NCI-H187 treated with DMSO at 0.1 percent for 48 hours (cell line): ENCODE measurements around the gene KRT26.
A peak's percentile ranks its signal among the peaks of the same experiment; 100 is the strongest.
"Not testable (repeated sequence)": the region's sequence is repeated elsewhere in the genome, so short reads cannot be mapped to it uniquely, and the experiment has no call there.

Source experiments
- DNase-seq: peaks from one replicate; lab custom pipeline; 2025; lab: John Stamatoyannopoulos, UW

The KRT26 gene

DNA sequence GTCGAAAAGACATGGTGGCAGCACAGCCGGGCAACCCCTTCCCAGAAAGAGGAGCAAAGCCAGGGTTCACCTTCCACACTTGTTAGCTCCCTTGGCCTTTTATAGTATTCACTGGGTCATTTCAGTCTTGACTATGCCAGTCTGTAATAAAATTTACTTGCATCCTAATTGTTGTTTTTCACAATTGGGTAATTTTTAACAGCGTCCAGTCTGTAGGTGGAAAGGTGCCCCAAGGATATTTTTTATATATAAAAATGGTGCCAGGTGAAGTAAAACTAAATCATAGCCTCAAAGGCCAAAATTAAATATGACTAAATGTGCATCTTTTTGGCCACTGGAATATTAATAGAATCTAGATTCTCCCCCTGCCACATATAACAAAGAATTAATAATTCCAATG, at the start of gene KRT26:
KRT26 (minus strand) TSS at position 101 of the 400 bp plus-strand sequence; CDS start at position 13, 88 bp downstream.
- DNase-seq: no peak

DNA sequence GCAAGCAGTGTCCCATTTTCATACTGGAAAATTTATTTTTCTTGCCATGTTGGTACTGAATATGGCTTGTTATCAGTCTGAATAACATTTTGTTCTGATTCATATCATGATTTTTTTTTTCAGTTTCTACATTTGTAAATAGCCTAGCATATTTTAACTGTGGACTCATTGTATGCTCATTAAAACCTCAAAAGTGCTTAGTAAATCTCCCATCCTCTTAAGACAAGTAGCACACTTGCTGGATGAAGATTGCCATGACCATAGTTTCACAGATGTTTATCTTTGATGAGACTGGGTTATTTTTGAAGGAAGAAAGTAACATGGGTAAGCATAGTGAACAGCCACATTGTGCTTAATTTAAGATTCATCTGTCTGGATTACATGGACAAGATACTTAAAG, 49.5 kb upstream of the KRT26 start:
- no peak for DNase-seq

DNA sequence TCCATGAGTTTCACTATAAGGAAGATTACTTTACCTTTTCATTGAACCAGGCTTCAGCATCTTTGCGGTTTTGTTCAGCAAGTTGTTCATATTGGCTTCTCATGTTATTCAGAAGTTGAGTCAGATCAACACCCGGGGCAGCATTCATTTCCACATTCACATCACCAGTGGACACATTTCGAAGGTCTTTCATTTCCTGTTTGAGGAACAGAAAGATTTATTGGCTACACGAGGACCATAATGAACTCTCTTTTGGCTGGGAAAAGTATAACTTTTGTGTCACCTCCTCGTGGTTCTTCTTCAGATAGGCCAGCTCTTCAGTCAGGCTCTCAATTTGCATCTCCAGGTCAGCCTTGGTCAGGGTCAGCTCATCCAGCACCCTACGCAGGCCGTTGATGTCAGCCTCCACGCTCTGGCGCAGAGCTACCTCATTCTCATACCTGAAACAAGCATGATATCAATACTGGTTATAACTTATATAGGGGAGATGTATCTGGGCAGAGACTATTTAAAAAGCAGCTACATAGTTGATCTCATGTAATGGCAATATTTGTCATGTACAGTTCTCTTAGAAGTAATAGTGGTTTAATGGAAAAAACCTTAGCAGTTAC, 48.3 kb upstream of the KRT26 start:
- no peak for DNase-seq

- DNase-seq: no peak
Observed at GRCh38 chr17:40819528-40820125, 47.6 kb upstream of the KRT26 start.

DNA sequence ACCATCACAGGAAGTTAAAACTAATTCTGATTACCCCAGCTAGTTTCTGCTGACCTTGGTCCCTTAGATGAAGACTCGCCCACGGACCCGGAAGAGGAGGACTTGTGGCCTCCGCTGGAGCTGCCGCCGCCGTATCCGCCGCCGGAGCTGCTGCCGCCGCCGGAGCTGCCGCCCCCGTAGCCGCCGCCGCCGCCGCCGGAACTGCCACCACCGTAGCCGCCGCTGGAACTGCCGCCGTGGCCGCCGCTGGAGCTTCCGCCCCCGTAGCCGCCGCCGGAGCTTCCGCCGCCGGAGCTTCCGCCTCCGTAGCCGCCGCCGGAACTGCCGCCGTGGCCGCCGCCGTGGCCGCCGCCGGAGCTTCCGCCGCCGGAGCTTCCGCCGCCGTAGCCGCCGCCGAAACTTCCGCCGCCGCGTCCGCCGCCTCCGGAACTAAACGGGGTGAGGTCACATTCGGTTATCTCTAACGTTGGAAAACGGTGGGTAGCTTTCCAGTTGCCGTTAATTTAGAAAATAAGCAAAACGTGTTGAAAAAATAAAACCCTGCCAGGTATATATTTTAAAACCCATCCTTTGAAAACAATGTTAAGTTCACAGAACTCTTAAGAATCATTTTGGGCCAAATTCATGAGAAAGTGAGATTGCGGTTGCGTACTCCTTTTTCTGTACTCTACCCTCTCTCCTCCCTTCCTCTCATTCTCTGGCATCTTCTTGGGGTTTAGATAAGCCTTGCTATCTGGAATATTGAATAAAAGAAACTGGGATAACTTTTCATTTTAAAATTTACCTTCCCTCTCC, 46.9 kb upstream of the KRT26 start:
- DNase-seq: no peak

DNA sequence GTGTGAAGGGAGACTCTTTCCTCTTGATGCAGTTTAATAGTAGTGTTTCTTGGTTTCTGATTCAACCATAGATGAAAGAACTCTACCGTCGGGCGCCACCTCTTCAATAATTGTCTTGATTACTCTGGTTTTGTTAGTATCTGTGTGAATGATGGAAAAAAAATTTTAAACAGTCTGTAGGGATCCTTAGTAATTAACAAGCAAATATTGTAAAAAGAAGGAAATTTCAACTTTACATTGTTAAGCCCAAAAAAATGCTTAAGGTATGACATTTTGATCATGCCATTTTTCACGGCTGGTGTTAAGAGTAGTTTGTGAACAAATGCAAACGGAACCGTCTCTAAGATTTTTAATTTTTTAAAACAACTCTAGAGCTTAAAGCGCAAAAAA, 46.3 kb upstream of the KRT26 start:
- no peak for DNase-seq

- no peak for DNase-seq
Observed at GRCh38 chr17:40817103-40817682, 45.2 kb upstream of the KRT26 start.

DNA sequence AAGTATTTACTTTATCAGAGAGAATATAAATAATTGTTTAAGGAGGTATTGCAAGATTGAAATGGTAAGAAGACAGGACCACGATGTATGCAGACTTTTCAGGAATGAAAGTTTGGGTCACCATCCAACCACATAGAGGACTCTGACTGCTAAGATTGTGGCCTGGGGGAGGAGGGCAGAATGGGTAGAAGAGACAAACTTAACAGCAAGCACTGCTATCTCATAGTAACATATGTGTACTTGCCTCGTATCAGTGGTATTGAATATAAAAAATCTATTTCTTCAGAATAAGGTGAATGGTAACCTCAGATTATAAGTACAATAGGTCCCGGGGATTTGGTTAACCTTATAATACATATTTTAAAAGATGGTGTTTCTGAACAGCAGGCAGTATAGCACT, 44.6 kb upstream of the KRT26 start:
- DNase-seq: no peak

DNA sequence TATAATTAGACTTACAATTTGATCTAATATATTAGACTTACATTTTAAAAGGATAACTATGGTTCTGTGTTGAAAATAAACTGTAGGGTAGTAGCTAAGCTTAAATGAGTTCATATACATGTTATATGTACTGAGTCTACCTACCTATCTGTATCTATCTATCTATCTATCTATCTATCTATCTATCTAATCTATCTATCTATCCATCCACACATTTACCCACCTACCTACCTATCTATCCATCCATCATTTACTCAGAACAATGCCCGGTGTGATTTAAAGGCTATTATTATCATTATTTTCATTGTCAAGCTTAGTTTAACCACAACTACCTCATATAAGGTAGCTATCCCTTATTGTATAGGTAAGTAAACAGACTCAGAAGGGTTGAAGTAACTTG, 43.4 kb upstream of the KRT26 start:
- DNase-seq: no peak

GRCh38 chr17:40814657-40815056, 42.7 kb upstream of the KRT26 start:
- not testable (repeated sequence) for DNase-seq

DNA sequence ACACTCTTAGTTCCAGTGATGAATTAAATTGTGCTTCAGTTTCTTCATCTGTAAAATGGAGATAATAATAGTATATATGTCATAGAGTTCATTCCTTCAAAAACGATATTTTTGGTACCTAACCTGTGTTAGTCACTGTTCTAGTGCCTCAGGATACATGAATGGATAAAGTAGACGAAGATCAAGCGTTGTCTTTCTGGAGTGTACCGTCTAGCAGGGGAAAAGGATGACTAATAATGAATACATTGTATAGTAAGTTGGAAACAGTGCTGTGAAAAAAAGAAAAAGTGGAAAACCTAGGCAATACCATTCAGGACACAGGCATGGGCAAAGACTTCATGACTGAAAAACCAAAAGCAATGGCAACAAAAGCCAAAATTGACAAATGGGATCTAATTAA, 41.8 kb upstream of the KRT26 start:
- DNase-seq: no peak

- DNase-seq: no peak
Observed at GRCh38 chr17:40812639-40813038, 40.6 kb upstream of the KRT26 start.

DNA sequence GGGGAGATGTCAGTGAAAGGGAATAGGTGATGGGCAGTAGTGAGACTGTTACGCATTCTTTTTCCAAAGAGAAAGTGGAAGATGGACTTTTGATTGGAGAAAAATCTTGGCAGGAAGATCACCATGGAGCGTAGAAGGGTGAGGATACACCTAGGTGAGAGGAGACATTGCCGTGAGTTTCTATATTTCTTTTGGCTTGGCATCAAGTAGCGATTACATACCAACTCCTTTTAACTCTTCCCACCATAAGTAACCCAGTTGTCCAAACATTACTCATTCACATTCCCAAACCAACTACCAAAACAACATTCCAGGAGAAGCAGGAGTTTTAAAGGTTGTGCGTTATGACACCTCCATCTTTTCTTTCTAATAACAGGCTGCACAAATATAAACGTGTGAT, 38.5 kb upstream of the KRT26 start:
- no peak for DNase-seq

DNA sequence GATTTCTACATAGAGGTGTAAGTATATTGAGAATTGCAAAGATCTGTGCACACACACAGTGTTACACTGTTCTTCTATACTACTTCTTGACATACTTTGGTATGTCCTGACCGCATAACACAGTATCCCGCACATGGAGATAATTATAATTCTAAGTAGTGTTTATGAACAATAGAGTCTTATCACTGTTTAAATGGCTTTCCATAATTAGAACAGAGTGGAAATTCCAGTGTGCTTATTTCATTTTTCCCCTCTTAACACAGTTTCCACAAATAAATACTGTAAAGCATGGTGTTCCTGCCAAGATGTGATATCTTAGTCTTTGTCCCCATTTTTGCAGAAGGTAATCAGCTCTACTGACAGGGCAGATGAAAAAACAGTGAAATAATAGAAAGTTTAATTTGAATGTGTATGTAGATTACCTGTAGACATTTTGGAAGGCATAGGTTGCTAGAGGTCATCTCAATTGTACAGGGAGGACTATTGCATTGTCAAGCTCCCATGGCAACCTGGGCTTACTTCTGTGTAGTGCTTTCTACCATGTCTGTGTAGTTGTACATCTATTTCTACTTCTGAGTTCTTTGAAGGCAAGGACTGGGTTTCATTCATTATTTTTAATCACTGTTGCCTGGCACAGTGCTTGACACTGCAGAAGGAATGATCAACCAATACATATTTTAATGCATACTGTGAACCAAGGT, 37.9 kb upstream of the KRT26 start:
- no peak for DNase-seq

- DNase-seq: no peak
Observed at GRCh38 chr17:40806131-40806530, 34.1 kb upstream of the KRT26 start.

DNA sequence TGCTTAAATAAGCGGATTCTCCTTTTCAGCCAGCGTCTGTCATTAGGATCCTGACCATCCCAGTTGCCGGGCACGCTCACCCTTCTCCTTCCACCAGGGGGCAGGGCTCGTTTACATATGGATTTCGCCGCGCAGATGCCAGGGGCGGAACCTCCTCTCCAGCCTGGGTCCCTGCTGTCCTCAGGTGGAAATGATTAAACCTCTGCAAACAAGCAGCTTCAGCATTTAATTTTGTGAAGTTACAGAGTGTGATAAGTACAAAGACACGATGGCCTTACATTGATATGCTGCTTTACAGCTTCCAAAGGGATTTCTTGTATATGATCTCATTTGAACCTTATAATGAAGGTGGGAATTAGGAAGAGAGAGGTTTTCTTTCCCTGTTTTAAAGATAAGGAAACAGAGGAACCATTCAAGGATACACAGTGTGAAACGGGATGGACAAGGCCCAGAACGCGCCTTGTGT, 31.6 kb upstream of the KRT26 start:
- DNase-seq: peak; percentile 49

DNA sequence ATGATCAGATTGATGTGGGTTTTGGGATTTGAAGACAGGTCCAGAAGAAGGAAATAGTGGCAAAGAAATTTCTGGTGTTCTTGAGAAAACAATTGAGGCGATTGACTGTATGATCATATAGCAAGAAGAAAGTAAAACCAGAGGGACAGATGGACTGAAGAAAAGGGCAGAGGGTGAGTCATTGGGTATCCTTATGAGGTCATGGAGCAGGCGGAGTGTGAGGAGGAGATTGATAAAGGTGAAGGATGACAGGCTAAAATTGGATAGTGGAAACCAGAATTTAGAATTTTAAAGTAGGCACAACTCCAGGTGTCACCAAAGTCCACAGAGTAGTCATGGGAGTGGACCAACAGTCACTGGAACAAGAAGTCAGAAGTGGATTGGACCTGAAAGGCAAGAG, 29.2 kb upstream of the KRT26 start:
- no peak for DNase-seq

GRCh38 chr17:40800381-40800780, 28.4 kb upstream of the KRT26 start:
- DNase-seq: no peak

GRCh38 chr17:40799859-40800258, 27.9 kb upstream of the KRT26 start, which contains the start of gene KRT28:
TSS of gene KRT28 (minus strand) at chr17:40799959. CDS start at chr17:40799893, 66 bp downstream.
- DNase-seq: no peak

- no peak for DNase-seq
Observed at GRCh38 chr17:40796846-40797245, 24.8 kb upstream of the KRT26 start.

DNA sequence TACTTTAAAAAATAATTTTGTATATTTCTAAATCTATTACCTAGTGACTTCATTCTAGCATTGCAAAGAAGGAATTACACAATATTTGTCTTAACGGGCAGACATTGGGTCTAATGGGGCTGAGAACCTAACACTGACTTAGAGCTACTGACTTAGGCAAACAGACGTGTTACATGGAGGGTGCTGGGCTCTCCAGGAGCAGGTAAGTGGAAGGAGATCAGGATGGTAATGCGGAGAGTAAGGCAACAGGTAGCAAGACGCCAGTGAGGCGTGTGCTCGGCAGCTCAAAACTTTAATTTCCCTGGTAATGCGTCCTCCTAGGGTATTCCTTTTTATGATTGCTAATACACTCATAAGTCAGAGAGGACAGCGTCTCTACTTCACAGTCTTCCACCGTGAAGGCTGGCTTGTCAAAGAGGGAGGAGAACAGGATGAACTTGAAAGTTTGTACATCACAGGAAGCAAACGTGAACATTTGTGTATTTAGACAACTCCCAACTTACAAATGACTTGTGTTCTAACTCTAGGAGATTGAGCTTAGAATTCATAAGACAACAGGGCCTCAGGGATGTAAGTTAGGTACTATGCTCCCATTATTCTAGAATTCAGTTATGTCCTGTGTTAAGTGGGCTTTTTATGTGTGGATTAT, 23.1 kb upstream of the KRT26 start:
- no peak for DNase-seq

- no peak for DNase-seq
Observed at GRCh38 chr17:40794466-40794865, 22.5 kb upstream of the KRT26 start.
